MG63 (cell line): ENCODE measurements around the gene EMILIN1. TPM values are rescaled to one million over a fixed set of nuclear protein-coding genes. Genes with fewer than 3 reads are reported as not detected.
A peak's percentile ranks its signal among the peaks of the same experiment; 100 is the strongest.
"Not testable (repeated sequence)": the region's sequence is repeated elsewhere in the genome, so short reads cannot be mapped to it uniquely, and the experiment has no call there.

ENCODE experiments used
- DNase-seq: peaks from one replicate; pipeline ENCODE4 v3.0.0-alpha.2; 2020
- H3K27me3 ChIP-seq: fragments of 250-450 bp; sonication (Bioruptor Pico); 2 replicates; pipeline ENCODE4 v1.5.1; 2020; ENCODE audit warnings: mild to moderate bottlenecking, moderate library complexity
- H3K36me3 ChIP-seq: fragments of 250-450 bp; sonication (Bioruptor Pico); 2 replicates; pipeline ENCODE4 v1.5.1; 2020; ENCODE audit warnings: mild to moderate bottlenecking, moderate library complexity
- H3K4me3 ChIP-seq: fragments of 250-450 bp; sonication (Bioruptor Pico); 2 replicates; pipeline ENCODE4 v1.5.1; 2020; ENCODE audit warnings: mild to moderate bottlenecking, moderate library complexity
- H3K9me3 ChIP-seq: fragments of 250-450 bp; sonication (Bioruptor Pico); 2 replicates; pipeline ENCODE4 v1.5.1; 2020; ENCODE audit warnings: mild to moderate bottlenecking, moderate library complexity
- total RNA-seq: library from RNA; depleted of rRNA; stranded (reverse); fragments of >200 nt; shearing (Covaris generic); gene quantifications from 2 replicates; pipeline ENCODE4 v1.2.3, GENCODE V29; 2014; ENCODE audit warnings: low replicate concordance

The EMILIN1 gene
- total RNA-seq, 1 experiment from 2014 or later = 144 TPM

DNA sequence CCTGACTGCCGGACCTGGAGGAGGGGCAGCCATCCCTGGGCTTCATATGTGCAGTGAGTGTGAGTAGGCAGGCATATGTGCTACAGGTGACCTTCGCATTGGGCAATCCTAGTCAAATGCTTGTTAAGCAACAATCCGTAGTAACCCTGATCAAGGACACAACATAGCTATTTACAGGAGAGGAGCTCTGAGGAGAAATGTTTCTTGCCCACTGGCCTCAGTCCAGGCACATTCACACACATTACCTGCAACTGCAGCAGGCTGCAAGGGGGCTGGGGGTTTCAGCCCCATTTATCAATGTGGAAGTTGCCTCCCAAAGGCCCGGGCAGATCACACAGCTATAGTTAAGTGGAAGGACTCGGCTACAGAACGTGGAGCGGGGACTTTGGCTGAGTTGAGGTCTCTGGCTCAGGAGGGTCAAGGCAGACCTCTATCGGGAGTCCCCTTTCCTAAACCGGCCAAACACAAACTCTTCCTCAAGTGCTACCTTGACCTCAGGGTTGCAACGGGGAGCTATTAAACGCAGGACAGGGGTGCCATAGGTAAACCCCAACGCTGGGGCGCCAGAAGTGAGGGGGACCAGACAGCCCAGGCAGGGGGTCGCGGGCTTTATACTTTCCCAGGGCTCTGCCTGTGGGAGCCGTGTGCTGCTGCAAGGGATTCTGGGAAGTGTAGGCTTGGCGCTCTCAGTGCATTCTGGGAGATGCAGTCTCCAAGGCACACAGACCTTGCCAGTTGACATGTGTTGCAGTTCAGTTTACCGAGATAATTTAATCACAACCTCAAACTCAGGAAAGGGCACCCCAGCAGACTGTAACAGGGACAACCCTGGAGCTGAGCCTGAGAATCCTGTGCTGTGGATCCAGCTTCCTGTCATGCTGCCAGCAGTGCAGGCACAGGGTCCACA is 17.6 kb downstream of the EMILIN1 start:
- Histone ChIP-seq H3K4me3 (no peak overlapping the region), H3K36me3 (no peaks in the 10 kb centered on the region), H3K9me3 (no peaks in the 10 kb centered on the region), H3K27me3 (no peaks in the 10 kb centered on the region)
- peak; percentile 39 for DNase-seq

DNA sequence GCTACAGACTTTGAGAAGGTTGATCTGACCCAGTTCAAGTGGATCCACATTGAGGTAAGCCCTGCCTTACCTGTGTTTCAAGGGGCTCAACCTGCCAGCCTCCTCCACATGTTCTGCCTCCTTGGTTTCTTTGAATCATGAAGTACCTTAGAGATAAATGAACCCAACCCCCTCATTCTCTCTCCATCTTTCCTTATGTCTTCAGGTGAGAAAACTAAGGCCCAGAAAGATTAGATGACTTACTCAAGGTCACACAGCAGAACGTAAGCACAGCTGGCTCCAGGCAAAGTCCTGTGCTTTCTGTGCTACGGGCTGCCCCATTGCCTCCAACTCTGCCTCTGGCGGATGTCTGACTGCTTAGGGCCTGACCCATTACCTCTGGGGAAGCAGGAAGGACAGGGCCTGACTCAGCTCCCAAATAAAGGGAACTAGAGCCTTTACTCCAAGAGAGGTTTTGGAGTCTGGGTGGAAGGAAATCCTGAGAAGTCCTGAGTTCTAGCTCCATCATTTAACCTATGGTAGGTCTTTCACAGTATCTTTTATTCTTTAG is 18.4 kb downstream of the EMILIN1 start:
- H3K36me3 ChIP-seq = no peaks in the 10 kb centered on the region
- H3K9me3 ChIP-seq = no peaks in the 10 kb centered on the region
- no peak for DNase-seq
- H3K4me3 ChIP-seq = no peak overlapping the region
- H3K27me3 ChIP-seq = no peaks in the 10 kb centered on the region

DNA sequence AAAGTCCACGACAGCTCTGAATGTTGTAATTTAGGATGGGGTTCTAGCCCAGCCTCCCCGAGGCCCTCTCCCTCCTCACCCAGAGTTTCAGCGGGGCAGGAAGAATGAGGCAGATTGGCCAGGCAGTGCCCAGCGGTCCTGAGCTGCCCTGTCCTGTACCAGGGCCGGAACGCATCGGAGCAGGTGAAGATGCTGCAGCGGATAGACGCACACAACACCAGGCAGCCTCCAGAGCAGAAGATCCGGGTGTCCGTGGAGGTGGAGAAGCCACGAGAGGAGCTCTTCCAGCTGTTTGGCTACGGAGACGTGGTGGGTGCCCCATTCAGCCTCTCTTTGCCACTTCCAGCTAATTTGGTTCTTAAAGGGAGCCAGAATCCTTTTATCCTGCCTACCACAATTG is 18.9 kb downstream of the EMILIN1 start:
- Histone ChIP-seq H3K9me3 (no peaks in the 10 kb centered on the region), H3K4me3 (no peak overlapping the region), H3K36me3 (no peaks in the 10 kb centered on the region), H3K27me3 (no peaks in the 10 kb centered on the region)
- no peak for DNase-seq

DNA sequence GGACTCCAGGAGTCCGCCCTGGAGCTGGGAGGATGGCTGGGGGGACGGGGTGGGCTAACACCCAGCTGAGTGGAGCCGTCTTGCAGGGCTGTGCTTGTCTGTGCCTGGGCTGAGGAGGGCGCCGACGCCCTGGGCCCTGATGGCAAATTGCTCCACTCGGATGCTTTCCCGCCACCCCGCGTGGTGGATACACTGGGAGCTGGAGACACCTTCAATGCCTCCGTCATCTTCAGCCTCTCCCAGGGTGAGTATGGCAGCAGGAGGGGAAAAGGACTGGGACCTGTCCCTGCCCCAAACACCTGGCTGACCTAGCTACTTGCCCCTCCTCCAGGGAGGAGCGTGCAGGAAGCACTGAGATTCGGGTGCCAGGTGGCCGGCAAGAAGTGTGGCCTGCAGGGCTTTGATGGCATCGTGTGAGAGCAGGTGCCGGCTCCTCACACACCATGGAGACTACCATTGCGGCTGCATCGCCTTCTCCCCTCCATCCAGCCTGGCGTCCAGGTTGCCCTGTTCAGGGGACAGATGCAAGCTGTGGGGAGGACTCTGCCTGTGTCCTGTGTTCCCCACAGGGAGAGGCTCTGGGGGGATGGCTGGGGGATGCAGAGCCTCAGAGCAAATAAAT is 21.0 kb downstream of the EMILIN1 start:
- no peaks in the 10 kb centered on the region for H3K27me3 ChIP-seq
- no peak for DNase-seq

DNA sequence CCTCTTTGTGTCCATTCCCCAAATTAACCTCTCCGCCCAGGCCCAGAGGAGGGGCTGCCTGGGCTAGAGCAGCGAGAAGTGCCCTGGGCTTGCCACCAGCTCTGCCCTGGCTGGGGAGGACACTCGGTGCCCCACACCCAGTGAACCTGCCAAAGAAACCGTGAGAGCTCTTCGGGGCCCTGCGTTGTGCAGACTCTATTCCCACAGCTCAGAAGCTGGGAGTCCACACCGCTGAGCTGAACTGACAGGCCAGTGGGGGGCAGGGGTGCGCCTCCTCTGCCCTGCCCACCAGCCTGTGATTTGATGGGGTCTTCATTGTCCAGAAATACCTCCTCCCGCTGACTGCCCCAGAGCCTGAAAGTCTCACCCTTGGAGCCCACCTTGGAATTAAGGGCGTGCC is 21.6 kb downstream of the EMILIN1 start:
- no peak for DNase-seq
- no peaks in the 10 kb centered on the region for H3K27me3 ChIP-seq
- H3K4me3 ChIP-seq = no peak overlapping the region
- H3K9me3 ChIP-seq = no peaks in the 10 kb centered on the region
- H3K36me3 ChIP-seq = no peaks in the 10 kb centered on the region

More for the DNA sequence above, 21.0 kb downstream of the EMILIN1 start:
- Histone ChIP-seq H3K36me3 (no peaks in the 10 kb centered on the region), H3K4me3 (no peak overlapping the region), H3K9me3 (no peaks in the 10 kb centered on the region)

DNA sequence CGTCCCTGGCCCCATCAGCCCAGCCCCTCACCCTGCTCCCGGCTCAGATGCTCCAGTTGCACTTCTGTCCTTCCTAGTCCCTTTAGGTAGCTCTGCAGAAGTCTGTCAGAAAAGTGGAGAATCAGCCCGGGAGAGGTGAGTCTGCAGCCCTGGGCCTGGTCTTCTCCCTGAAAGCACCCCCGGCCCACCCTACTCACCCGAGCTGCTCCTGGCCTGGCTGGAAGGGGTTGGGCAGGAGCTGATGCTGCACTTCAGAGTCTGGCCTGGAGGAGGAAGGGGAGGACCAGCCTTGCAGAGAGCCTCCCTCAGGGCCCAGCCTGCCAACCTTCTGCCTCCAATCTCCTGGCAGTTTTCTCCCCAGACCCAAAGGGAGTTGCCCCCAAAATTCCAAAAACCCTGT is 23.9 kb downstream of the EMILIN1 start:
- Histone ChIP-seq H3K4me3 (no peak overlapping the region), H3K27me3 (no peaks in the 10 kb centered on the region), H3K9me3 (no peaks in the 10 kb centered on the region), H3K36me3 (no peaks in the 10 kb centered on the region)
- DNase-seq = no peak

DNA sequence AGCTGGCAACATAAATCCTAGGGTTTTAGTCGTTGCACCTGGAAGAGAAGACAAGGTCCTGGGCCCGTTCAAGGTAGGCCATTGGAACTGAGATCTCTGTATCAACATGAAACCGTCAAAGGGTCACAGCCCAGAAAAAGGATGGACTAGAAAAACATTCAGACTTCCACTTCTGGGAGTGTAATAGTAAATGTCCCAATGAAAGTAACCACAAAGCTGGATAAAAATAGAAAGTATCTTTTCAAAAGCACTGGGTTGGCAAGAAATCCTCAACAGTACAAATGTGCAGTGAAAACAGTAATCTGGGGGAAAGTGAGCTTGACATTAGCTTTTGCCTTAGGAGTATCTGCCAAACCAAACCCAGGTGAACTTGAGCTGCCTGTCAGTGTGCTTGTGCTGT is 27.6 kb downstream of the EMILIN1 start:
- DNase-seq = no peak
- H3K9me3 ChIP-seq = no peaks in the 10 kb centered on the region
- no peaks in the 10 kb centered on the region for H3K36me3 ChIP-seq
- H3K27me3 ChIP-seq = no peaks in the 10 kb centered on the region
- no peak overlapping the region for H3K4me3 ChIP-seq

DNA sequence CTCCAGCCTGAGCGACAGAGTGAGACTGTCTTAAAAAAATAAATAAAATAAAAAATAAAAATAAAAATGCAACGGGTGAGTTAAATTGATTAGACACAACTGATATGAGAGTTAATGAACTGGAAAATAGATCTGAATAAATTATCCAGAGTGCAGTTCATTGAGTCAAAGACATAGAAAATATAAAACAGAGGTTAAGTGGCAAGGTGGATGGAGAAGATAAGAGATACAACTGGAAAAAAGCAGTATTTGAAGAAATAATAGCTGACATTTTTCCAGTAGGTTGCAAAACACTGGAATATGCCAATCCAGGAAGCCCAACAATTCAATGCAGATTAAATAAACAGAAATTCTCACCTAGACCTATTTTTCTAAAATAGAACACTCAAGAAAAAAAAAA is 29.8 kb downstream of the EMILIN1 start:
- Histone ChIP-seq H3K9me3 (no peaks in the 10 kb centered on the region), H3K4me3 (no peak overlapping the region), H3K27me3 (no peaks in the 10 kb centered on the region), H3K36me3 (no peaks in the 10 kb centered on the region)
- no peak for DNase-seq

DNA sequence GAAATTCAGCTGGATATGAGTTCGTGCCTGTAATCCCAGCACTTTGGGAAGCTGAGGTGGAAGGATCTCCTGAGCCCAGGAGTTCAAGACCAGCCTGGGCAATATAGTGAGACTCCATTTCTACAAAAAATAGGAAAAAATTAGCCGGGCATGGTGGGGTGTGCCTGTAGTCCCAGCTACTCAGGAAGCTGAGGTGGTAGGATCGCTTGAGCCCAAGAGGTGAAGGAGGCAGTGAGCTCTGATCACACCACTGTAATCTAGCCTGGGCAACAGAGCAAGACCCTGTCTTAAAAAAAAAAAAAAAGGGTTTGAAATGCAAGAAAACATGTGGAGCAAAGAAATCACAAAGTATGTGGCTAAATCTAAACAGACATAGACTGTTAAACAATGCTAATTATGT is 30.7 kb downstream of the EMILIN1 start:
- H3K9me3 ChIP-seq = no peaks in the 10 kb centered on the region
- DNase-seq = no peak
- no peaks in the 10 kb centered on the region for H3K36me3 ChIP-seq
- H3K27me3 ChIP-seq = no peaks in the 10 kb centered on the region
- H3K4me3 ChIP-seq = no peak overlapping the region

DNA sequence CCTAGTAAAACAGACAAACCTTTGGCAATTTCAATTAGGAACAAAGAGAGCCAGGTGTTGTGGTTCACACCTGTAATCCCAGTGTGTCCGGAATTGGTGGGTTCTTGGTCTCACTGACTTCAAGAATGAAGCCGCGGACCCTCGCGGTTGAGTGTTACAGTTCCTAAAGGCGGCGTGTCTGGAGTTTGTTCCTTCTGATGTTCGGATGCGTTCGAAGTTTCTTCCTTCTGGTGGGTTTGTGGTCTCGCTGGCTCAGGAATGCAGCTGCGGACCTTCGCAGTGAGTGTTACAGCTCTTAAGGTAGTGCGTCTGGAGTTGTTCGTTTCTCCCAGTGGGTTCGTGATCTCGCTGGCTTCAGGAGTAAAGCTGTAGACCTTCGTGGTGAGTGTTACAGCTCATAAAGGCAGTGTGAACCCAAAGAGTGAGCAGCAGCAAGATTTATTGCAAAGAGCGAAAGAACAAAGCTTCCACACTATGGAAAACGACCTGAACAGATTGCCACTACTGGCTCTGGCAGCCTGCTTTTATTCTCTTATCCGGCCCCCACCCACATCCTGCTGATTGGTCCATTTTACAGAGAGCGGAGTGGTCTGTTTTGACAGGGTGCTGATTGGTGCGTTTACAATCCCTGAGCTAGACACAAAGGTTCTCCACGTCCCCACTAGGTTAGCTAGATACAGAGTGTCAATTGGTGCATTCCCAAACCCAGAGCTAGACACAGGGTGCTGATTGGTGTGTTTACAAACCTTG is 32.4 kb downstream of the EMILIN1 start:
- H3K4me3 ChIP-seq, H3K27me3 ChIP-seq, DNase-seq, H3K36me3 ChIP-seq, H3K9me3 ChIP-seq: not testable (repeated sequence)

DNA sequence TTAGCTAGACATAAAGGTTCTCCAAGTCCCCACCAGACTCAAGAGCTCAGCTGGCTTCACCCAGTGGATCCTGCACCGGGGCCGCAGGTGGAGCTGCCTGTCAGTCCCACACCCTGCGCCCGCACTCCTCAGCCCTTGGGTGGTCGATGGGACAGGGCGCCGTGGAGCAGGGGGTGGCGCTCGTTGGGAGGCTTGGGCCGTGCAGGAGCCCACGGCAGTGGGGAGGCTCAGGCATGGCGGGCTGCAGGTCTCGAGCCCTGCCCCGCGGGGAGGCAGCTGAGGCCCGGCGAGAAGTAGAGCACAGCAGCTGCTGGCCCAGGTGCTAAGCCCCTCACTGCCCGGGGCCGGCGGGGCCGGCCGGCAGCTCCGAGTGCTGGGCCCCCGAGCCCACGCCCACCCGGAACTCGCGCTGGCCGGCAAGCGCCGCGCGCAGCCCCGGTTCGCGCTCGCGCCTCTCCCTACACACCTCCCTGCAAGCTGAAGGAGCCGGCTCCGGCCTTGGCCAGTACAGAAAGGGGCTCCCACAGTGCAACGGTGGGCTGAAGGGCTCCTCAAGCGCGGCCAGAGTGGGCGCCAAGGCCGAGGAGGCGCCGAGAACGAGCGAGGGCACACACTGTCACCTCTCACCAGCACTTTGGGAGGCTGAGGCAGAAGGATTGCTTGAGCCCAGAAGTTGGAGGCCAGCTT is 33.1 kb downstream of the EMILIN1 start:
- not testable (repeated sequence) for H3K4me3 ChIP-seq

DNA sequence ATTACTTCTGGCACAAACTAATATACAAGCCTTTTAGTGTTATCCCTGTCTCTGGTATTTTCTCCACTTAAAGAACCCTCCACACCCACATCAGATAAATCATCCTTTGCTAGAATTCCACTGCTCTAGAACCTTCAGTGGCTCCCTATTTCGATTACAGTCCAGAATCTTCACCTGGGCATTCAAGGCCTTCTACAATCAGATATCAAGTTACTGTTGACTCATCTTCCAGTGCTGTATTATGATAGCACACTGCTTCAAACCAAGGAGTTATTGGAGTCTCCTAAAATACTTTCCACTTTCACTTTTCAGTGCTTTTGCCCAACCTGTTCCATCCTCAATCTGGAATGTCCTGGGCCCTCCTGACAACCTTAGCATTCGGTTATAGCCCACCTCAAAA is 37.1 kb downstream of the EMILIN1 start:
- H3K9me3 ChIP-seq = no peaks in the 10 kb centered on the region
- no peaks in the 10 kb centered on the region for H3K36me3 ChIP-seq
- no peak overlapping the region for H3K4me3 ChIP-seq
- H3K27me3 ChIP-seq = no peaks in the 10 kb centered on the region
- DNase-seq = no peak

More for the DNA sequence above, 33.1 kb downstream of the EMILIN1 start:
- H3K9me3 ChIP-seq, H3K36me3 ChIP-seq, DNase-seq, H3K27me3 ChIP-seq: not testable (repeated sequence)

DNA sequence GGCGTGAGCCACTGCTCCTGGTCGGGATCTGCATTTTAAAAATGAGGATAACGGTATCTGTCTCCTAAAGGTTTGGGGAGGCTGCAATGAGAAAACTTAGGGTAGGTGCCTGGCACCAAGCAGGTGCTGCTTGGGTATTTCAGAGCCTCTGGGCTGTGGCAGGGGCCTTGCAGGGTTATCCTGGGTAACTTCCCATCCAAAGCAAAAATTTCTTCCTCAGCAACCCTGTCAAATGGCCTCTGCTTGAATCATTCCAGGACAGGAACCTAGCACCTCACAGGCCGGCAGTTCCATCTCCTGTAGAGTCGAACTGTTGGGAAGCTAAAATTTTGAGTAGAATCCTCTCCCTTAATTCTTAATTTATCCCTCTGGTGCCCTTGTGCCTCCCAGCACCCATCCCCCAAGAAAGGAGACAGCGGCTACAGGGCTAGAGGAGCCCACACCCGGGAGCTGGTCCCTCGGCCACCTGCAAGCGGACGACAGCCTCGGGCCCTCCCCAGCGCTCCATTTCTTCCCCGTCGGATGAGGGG is 39.6 kb downstream of the EMILIN1 start:
- H3K4me3 ChIP-seq = peak overlapping the region; percentile 56
- H3K36me3 ChIP-seq = no peaks in the 10 kb centered on the region
- DNase-seq = no peak
- H3K9me3 ChIP-seq = no peaks in the 10 kb centered on the region
- H3K27me3 ChIP-seq = no peaks in the 10 kb centered on the region

DNA sequence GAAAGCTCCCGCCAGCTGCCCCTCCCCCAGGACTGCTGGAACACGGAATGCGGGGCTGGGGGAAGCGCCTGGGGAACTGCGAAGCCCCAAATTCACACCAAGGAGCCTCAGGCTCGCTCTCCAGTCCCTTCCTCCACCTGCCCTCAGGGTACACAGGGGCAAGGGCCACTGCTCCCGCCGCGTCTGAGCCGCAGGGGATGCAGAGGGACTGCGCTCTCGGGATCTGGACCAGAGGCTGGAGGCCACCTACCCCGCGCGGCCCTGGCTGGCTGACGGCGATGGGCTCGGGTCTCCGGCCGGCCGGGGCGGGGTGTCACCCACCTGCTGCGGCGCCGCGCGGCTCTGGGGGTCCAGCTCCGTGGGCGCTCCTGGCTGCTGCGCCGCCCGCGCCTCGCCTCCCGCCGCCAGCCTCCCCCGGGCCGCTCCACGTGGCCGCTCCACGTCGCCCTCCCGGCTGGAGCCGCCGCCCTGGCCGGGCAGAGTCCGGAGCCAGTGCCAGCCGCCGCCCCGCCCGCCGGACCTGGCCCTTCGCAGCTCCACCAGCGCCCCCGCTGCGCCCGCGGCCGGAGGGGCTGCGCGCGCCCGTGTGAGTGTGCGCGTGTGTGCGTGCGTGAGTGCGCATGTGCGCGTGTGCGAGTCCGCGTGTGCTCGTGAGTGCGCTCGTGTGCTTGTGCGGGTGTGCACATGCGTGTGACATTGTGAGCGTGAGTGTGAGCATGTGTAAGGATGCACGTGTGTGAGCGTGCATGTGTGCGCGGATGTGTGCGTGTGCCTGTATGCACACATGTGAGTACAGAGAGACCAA is 40.3 kb downstream of the EMILIN1 start, which contains the start of gene CGREF1:
CGREF1 (minus strand) TSS at position 604 of the 805 bp plus-strand sequence. CDS start 14,762 bp downstream, outside the sequence.
- DNase-seq = peak; percentile 57

DNA sequence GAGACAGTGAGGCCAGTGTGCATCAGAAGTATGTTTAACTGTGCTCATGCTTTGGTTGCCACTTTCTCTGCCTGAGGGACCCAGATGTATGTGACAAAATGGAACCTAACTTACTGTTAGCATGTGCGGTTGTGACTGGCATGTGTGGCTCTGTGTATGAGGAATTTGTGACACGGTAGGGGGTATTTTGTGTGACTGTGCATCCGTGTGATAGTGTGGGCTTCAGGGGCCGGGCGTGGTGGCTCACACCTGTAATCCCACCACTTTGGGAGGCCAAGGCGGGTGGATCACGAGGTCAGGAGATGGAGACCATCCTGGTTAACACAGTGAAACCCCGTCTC is 40.9 kb downstream of the EMILIN1 start:
- peak overlapping the region; percentile 40 for H3K4me3 ChIP-seq
- H3K36me3 ChIP-seq, DNase-seq, H3K27me3 ChIP-seq, H3K9me3 ChIP-seq: not testable (repeated sequence)

More for the DNA sequence above, 40.3 kb downstream of the EMILIN1 start, which contains the start of gene CGREF1:
- H3K9me3 ChIP-seq = no peaks in the 10 kb centered on the region
- H3K4me3 ChIP-seq = peak within 1 kb of the TSS; percentile 56
- no peaks in the 10 kb centered on the region for H3K27me3 ChIP-seq
- H3K36me3 ChIP-seq = no peaks in the 10 kb centered on the region
